Eye (tissue), 1 donor: ENCODE measurements around the gene MRPL52.
A peak's percentile ranks its signal among the peaks of the same experiment; 100 is the strongest.
"Not testable (repeated sequence)": the region's sequence is repeated elsewhere in the genome, so short reads cannot be mapped to it uniquely, and the experiment has no call there.

Experiments
- DNase-seq: peaks from one replicate; pipeline ENCODE4 v3.0.0-alpha.2; 2015

The MRPL52 gene

DNA sequence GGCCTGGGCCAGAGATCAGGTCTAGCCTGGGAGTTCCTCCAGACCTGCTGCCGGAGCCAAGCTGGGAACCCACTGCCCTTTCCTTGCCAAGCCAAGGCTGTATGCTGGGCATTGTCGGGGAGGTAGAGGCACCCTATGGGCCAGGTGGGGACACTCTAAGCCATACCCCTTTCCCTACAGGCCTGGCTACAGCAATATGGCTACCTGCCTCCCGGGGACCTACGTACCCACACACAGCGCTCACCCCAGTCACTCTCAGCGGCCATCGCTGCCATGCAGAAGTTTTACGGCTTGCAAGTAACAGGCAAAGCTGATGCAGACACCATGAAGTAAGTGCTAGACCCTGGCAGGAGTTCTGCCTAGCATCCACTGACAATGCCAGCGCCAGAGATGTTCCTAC, 11.6 kb downstream of the MRPL52 start:
- no peak for DNase-seq

DNA sequence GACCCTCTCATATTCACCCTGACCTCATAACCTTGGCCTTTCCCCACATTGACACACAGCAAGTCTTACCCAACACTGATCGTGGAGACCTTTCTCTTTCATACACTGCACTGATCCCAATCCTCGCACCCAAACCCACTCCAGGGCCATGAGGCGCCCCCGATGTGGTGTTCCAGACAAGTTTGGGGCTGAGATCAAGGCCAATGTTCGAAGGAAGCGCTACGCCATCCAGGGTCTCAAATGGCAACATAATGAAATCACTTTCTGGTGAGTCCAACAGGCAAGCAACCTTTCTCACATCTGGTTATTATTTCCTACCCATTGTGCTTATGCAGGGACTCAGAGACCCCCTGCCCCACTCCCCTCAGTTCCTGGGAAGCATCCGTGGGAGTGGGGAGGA, 12.1 kb downstream of the MRPL52 start:
- DNase-seq: no peak

DNA sequence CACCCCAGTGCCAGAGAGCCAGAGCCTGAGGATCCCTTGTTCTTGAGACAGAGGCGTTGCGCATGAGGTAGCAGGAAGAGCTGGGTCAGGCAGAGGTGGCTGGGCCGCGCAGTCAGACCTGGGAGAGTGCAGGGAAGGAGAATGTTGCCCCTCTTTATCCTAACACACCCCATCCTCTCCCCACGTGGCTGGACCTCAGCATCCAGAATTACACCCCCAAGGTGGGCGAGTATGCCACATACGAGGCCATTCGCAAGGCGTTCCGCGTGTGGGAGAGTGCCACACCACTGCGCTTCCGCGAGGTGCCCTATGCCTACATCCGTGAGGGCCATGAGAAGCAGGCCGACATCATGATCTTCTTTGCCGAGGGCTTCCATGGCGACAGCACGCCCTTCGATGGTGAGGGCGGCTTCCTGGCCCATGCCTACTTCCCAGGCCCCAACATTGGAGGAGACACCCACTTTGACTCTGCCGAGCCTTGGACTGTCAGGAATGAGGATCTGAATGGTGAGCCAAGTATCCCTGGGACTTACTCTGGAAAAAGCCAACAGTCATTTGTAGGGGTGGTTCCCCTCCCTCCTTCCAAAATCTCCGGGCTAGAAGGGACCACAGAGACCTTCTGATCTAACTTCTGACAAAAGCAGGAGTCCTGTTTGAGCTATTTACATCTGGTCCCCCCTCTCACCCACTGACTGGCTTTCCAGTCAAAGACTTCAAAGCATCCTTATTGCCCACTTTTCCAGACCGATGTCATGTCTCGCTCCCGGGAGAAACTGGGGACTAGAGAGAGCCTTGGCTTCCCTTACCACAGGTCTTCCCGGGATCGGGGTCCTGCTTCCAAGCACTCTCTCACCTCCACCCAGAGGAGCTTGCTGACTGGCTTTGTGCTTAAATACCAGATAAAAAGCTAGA, 12.8 kb downstream of the MRPL52 start:
- no peak for DNase-seq

DNA sequence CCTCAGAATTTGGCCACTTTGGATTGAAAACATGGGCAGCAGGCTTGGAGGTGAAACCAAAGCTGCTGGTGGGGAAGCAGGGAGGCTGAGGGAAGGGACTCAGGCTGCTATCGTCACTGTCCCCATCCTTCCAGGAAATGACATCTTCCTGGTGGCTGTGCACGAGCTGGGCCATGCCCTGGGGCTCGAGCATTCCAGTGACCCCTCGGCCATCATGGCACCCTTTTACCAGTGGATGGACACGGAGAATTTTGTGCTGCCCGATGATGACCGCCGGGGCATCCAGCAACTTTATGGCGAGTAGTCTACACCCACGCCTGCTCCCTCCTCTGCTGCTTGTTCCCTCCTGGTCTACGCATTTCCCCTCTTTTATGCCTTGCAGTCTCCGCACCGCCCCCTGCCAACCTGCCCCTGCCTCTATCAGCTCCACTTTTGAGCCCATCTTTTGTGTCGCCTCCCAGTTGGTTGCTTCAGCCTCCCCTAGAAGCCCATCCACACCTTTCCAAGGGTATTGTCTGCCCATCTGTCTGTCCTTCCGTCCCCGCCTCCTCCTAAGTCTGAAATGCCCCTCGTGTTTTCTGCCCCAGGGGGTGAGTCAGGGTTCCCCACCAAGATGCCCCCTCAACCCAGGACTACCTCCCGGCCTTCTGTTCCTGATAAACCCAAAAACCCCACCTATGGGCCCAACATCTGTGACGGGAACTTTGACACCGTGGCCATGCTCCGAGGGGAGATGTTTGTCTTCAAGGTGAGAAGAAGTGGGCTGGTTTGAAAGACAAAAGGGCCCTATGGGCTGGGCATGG, 13.6 kb downstream of the MRPL52 start:
- no peak for DNase-seq

DNA sequence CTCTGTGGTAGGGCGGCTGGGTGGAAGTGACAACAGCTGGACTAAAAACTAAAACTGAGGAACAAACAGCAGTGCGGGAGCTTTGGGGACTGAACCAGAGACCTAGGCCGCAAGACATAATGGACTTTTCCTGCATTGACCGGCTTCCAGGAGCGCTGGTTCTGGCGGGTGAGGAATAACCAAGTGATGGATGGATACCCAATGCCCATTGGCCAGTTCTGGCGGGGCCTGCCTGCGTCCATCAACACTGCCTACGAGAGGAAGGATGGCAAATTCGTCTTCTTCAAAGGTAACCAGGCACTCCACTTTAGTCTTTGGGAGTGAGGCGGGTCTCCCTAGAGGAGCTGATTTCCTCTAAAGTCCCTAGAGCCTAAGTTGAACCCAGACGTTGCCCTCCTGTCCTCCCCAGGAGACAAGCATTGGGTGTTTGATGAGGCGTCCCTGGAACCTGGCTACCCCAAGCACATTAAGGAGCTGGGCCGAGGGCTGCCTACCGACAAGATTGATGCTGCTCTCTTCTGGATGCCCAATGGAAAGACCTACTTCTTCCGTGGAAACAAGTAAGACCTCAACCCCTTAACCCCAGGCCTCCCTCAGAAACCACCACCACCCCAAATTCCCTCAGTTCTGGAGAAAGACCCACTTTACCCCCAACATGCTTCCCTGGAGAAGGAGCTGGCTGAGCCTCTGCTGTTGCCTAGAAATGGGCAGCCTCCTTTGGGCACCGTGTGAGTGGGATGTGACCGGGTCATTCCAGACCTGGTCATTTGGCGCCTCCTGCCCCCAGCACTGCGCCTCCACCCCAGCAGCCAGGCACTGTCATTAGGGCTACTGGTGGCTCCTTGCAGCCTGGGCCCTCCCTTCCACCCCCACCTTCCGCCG, 14.8 kb downstream of the MRPL52 start:
- no peak for DNase-seq

DNA sequence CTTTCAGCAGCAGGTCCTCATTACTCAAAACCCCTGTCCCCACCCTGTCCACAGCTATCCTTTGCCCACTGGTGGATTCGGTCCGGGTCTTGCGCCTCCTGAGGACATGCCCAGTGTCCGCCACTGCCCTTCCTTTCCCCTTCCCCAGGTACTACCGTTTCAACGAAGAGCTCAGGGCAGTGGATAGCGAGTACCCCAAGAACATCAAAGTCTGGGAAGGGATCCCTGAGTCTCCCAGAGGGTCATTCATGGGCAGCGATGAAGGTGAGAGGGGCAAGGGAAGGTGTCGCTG, 15.4 kb downstream of the MRPL52 start:
- no peak for DNase-seq

DNA sequence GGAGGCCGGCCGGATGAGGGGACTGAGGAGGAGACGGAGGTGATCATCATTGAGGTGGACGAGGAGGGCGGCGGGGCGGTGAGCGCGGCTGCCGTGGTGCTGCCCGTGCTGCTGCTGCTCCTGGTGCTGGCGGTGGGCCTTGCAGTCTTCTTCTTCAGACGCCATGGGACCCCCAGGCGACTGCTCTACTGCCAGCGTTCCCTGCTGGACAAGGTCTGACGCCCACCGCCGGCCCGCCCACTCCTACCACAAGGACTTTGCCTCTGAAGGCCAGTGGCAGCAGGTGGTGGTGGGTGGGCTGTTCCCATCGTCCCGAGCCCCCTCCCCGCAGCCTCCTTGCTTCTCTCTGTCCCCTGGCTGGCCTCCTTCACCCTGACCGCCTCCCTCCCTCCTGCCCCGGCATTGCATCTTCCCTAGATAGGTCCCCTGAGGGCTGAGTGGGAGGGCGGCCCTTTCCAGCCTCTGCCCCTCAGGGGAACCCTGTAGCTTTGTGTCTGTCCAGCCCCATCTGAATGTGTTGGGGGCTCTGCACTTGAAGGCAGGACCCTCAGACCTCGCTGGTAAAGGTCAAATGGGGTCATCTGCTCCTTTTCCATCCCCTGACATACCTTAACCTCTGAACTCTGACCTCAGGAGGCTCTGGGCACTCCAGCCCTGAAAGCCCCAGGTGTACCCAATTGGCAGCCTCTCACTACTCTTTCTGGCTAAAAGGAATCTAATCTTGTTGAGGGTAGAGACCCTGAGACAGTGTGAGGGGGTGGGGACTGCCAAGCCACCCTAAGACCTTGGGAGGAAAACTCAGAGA, 16.3 kb downstream of the MRPL52 start:
- no peak for DNase-seq

DNA sequence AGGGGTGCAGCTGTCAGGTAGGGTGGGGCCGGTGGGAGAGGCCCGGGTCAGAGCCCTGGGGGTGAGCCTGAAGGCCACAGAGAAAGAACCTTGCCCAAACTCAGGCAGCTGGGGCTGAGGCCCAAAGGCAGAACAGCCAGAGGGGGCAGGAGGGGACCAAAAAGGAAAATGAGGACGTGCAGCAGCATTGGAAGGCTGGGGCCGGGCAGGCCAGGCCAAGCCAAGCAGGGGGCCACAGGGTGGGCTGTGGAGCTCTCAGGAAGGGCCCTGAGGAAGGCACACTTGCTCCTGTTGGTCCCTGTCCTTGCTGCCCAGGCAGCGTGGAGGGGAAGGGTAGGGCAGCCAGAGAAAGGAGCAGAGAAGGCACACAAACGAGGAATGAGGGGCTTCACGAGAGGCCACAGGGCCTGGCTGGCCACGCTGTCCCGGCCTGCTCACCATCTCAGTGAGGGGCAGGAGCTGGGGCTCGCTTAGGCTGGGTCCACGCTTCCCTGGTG, 17.2 kb downstream of the MRPL52 start:
- no peak for DNase-seq

DNA sequence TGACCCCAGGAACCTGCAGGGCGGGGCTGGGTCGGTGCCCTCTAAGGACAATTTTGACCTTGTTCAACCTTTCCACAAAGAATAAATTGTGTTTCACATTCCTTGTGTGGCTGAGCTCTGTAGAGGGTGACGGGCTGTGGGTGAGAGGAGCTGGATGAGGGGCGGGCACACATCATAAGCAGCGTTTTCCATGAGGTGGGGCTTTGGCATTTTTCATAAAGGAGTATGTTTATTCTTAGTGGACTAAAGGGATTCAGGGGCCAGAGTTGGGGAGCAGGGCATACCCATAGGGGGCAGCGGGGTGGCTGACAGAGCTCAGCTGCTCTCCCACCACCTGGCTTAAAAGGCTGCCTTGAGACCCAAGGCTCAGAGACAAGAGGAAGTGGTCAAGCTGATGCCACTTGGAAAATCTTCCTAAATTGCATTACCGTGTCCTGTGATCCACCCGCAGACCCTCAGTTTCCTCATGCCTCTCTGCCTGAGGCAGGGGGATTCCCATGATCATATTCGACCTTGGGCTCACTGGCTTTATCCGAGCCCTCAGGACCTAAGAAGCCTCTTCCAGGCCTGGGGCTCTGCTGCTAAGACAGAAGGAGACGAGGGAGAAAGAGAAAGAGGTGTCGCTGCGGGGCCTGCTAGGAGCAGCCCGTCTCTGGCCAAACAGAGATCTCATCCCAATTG, 18.1 kb downstream of the MRPL52 start:
- no peak for DNase-seq

DNA sequence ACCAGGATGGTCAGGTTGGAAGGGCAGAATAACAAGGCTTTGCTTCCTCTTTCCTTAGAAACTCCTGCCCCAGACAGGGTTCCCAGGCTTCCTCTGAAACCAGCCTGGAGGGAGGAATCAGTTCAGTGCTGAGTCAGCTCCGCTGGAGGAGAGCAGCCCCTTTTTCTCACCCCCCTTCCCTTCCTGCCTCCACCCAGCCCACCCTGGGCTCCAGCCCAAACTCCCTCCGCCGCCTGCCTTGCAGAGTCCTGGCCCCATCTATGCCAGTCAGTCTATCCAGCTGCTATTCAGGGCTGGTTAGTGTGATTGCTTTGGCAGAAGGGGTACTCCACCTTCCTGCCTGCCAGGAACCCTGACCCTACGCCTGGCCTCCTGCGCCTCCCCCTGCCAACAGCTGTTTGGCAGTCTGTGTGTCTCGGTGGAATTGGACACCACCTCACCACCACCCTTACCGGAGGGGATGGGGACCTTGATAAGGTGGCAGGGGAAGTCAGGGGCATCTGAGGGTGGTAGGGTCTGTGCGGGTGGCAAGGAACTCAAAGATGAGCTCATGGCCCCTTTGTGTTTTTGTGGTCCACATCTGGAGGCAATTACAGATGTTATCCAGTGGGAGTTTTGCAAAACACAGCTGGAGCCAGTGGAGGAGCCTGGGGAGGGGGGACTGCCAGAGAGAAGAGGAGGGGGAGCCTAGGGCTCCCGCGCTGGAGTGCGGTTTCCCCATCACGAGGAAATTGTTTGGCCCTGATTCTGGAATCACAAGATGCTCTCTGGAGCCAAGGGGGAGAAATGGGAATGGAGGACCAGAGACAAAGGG, 18.9 kb downstream of the MRPL52 start:
- peak; percentile 90 for DNase-seq

DNA sequence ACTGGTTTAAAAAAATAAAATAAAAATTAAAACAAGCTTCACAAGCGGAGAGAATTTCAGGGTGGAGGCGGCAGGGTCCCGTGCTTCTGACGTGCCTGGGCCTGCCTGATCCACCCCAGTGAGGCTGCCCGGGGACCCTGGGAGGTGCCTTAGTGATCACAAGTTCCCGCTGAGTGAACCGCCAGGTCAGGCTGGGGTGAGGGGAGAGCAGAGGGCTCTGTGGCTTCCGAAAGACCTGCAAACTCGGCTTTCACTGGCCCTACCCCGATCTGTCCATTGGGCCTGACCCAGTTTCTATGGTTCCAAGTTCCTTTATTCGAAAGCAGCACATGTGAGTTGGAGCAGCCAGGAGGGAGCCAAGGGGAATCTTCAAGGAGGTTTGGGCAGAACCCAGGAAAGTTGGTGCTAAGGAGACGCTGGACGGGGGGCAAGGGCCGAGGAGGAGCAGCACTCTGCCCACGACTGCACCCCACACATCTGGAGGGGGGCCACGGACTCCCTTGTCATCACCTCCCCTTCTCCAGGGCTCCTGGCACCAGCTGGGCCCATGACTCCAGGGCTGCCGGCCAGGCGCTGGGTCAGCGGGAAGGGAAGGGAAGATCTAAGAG, 19.6 kb downstream of the MRPL52 start:
- no peak for DNase-seq

DNA sequence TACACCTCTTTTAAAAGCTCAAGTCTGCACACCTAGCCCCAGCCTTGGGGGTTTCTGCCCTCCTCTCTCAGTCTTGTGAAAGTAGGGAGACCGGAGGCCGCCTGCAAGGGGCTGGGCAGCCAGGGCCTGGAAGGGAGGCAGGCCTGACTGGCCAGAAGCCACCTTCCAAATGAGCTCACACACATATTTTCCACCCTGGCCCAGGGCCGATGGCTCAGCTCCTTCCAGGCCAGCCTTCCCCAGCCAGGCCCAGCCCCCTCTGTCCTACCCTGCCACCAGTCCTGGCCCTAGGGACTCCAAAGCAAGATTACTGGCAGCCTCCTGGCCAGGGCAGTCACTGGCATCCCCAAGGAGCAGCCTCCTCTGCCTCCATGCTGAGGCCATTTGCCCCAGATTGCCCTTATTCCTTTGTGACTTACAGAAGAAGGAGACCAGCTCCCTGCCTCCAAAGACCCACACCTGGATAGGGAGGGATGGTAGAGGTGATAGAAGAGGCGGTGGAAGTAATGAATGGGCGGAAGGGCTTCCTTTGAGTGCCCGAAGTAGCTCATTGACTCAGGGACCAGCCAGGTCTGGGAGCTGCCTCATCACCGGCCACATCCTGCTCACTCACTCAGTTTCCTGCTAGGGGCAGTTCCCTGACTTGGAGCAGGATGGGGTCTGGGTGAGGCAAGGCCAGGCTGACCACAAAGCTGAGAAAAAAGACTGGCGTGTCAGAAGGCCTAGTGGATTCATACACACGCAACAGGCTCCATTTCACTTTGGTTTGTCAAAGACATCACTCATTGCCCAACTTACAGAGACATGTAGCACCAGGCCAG, 21.5 kb downstream of the MRPL52 start:
- DNase-seq: peak; percentile 48

DNA sequence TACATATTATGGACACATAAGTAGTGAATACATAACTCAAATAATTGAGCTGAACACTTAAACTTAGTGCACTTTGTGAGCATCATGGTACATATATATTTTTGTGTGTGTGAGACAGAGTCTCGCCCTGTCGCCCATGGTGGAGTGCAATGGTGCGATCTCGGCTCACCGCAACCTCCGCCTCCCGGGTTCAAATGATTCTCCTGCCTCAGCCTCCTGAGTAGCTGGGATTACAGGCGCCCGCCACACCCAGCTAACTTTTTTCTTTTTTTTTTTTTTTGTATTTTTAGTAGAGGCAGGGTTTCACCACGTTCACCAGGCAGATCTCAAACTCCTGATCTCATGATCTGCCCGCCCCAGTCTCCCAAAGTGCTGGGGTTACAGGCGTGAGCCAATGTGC, 22.5 kb downstream of the MRPL52 start:
- not testable (repeated sequence) for DNase-seq

DNA sequence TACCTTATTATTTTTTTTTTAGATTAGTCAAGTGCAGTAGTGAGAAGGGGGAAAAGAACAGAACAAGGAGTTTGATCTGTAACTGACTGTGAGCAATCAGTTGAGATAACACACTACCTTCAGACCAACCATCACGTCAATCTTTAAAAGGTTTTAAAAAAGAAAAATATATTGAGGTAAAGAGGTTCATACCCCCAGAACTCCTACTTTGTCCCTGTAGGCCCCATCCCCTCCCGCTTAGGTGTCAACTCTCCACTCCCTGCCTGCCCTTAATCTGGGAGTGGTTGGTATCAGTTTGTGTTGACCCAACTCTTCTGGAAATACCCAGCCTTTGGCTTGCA, 22.9 kb downstream of the MRPL52 start:
- DNase-seq: no peak

DNA sequence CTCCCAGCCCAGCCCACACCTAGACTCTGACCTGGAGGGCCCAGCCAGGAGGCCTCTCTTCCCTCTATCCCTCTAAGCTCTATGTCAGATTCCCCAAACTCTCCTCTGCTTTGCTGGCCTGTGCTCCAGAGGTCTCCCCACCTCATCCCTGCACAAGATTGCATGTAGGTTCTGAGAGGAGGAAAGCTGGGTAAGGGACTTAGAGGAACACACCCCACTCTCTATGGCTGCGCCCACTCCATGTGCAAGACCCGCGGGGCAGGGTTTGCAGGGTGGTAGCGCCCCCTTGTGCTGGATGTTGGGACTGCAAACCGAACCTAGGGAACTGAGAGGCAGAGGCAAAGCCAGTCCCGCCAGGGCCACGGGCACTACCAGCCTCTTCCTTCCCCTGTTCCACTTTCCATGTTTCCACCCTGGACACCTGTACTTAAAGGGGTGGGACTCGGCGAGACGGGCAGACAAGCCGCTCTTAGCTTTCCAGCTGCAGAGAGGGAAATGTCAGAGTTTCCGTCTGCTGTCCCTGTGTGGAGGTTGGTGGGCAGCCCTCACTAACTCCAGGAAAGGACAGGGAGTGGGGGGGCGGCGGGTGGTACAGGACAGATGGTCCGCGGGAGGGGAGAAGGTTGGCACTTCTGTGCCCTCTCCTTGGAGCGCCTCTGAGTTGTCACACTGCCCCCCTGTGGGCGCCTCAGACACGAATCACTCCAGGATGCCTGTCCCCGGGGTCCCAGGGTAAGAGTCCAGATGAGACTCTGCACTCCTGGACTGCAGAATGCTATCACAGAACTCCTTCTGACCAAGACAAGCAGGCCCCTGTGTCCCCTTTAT, 23.5 kb downstream of the MRPL52 start:
- peak; percentile 97 for DNase-seq

DNA sequence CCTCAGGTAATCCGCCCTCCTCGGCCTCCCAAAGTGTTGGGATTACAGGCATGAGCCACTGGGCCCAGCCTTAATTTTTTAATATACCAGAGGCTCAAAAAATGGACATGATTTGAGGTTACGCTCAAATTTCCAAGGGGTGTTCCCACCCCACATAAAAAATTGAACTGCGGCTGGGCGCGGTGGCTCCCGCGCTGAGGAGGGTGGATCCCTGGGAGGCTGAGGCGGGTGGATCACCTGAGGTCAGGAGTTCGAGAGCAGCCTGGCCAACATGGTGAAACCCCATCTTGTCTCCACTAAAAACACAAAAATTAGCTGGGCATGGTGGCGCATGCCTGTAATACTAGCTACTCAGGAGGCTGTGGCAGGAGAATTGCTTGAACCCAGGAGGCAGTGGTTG, 24.6 kb downstream of the MRPL52 start:
- DNase-seq: not testable (repeated sequence)

DNA sequence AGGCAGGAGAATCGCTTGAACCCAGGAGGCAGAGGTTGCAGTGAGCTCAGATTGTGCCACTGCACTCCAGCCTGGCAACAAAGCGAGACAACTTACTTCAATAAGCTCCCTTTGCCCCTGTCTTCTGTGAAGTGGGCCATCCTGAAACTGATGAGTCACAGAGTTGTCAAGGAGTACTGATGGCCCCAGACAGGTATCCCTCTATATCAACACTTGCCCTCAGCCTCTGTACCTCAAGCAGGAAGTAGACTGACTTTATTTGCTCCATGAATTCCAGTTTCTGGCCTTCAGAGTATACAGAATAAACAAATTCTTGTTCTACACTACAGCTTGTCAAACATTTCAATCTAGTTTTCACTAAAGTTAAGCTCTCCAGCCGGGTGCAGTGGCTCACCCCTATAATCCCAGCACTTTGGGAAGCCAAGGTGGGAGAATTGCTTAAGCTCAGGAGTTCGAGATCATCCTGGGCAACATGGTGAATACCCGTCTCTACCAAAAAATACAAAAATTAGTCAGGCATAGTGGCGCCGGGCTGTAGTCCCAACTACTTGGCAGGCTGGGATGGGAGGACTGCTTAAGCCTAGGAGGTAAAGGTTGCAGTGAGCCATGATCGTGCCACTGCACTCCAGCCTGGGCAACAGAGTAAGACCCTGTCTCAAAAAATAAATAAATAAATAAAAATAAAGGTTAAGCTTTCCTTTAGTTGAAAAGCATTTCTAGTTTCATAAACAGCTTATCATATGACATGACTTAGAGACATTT, 25.5 kb downstream of the MRPL52 start:
- DNase-seq: no peak

DNA sequence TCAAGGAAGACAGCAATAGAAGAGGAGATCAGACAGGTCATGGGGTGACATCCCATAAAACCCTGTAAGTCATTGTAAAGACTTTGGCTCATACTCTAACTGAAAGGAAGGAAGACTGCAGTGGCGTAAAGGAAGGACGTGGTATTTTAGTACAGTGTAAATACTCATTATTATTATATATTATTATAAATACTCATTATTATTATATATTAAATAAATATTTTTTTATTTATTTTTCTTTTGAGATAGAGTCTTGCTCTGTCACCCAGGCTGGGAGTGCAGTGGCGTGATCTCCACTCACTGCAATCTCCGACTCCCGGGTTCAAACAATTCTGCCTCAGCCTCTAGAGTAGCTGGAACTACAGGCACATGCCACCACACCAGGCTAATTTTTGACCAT, 26.7 kb downstream of the MRPL52 start:
- DNase-seq: no peak
